Testis (tissue), 3 donors: ENCODE data around the gene MACROD1. TPM values are rescaled to one million over a fixed set of nuclear protein-coding genes. Genes with fewer than 3 reads are reported as not detected.

ENCODE experiments used
- DNase-seq: peaks from one replicate; pipeline ENCODE4 v3.0.0-alpha.2; 2019
- H3K27ac ChIP-seq, 2 donors: fragments of 200-600 bp; sonication (generic); one replicate each; pipeline ENCODE4 v1.5.1; 2019
- H3K27me3 ChIP-seq: fragments of 200-600 bp; sonication (generic); one replicate; pipeline ENCODE4 v1.5.1; 2019
- H3K36me3 ChIP-seq: fragments of 200-600 bp; sonication (generic); one replicate; pipeline ENCODE4 v1.5.1; 2017; ENCODE audit warnings: low read depth; ENCODE audit errors: missing control alignments
- H3K4me1 ChIP-seq: fragments of 200-600 bp; sonication (generic); one replicate; pipeline ENCODE4 v1.5.1; 2019
- H3K4me3 ChIP-seq, 2 donors: fragments of 200-600 bp; sonication (generic); one replicate each; pipeline ENCODE4 v1.5.1; 2017 to 2019
- H3K9me3 ChIP-seq: fragments of 200-600 bp; sonication (generic); one replicate; pipeline ENCODE4 v1.5.1; 2017
- CTCF ChIP-seq, 3 experiments: fragments of 450-650 bp in 2 of 3; fragments of 200-600 bp in 1 of 3; sonication (generic) in 1 of 3; IDR thresholded peaks; one replicate each; pipeline ENCODE4 v1.5.1; 2016 to 2019; ENCODE audit warnings: antibody characterized with exemption in 3 of 3, mild to moderate bottlenecking in 2 of 3, moderate library complexity in 1 of 3
- POLR2A ChIP-seq: fragments of 450-650 bp; IDR thresholded peaks from one replicate; pipeline ENCODE4 v1.6.1; 2017; ENCODE audit warnings: antibody characterized with exemption, mild to moderate bottlenecking, moderate library complexity
- WGBS, 2 donors: methylation state at CpG; one replicate each; pipeline ENCODE4 v1.1.5; 2018; 5-methylcytosine and 5-hydroxymethylcytosine counted together
- intact Hi-C: fragments of 100-400 bp; cut with DNase I; formaldehyde crosslinking; loops from one replicate; pipeline ENCODE4 v1.15.1; 2023; ENCODE audit warnings: low total_unique reads
- polyA plus RNA-seq: library from polyadenylated mRNA; stranded (reverse); fragments of 350-450 nt; fragmentation: Illumina TruSeq; extraction: RNeasy Lipid Tissue Mini Kit (QIAGEN cat#74804); gene quantifications from one replicate; pipeline ENCODE4 v1.2.3, GENCODE V29; 2014; ENCODE audit warnings: low read depth, low replicate concordance; ENCODE audit not compliant: insufficient read depth
- total RNA-seq, 2 donors: library from RNA; depleted of rRNA; stranded (reverse); fragments of >200 nt; gene quantifications; one replicate each; pipeline ENCODE4 v1.2.3, GENCODE V29; 2016

MACROD1 gene
- total and polyA plus RNA-seq, 3 donors from 2014 or later: 13.3 to 15.3 (median 14.1) TPM

GRCh38 chr11:64201543-64201942 lies 35.6 kb upstream of the MACROD1 start:
- Histone ChIP-seq H3K36me3 (no peaks in the 10 kb centered on the region), H3K4me3 (no peak overlapping the region), H3K27ac (no peak overlapping the region), H3K9me3 (no peaks in the 10 kb centered on the region), H3K27me3 (no peaks in the 10 kb centered on the region), H3K4me1 (peaks cover 4% of the 10 kb centered on the region)
- intact Hi-C loops: loop anchor here (10.0 kb wide), 1 partner anchor 93 kb away; the partner anchor contains the start of gene KCNK4
- WGBS, 2 donors: 84 to 89% methylated on average over 3 of the region's 3 CpGs
- DNase-seq: no peak
- no peak for TF ChIP-seq POLR2A
- TF ChIP-seq CTCF (IDR thresholded peaks at IDR 0.05): no peak

- Histone ChIP-seq H3K4me3 (no peak overlapping the region), H3K36me3 (no peaks in the 10 kb centered on the region), H3K9me3 (no peaks in the 10 kb centered on the region), H3K27ac (no peak overlapping the region), H3K4me1 (no peaks in the 10 kb centered on the region), H3K27me3 (no peaks in the 10 kb centered on the region)
- WGBS, 2 donors: 100% methylated on average over 2 of the region's 2 CpGs
- TF ChIP-seq CTCF (IDR thresholded peaks at IDR 0.05): no peak
- intact Hi-C loops: no loop called here
- DNase-seq: no peak
These were observed 32.6 kb upstream of the MACROD1 start for GRCh38 chr11:64198511-64198910.

- 76 to 89% methylated on average over 9 of the region's 9 CpGs for WGBS, 2 donors
- Histone ChIP-seq H3K27me3 (no peaks in the 10 kb centered on the region), H3K27ac (no peak overlapping the region), H3K4me1 (no peaks in the 10 kb centered on the region), H3K4me3 (no peak overlapping the region), H3K36me3 (no peaks in the 10 kb centered on the region), H3K9me3 (no peaks in the 10 kb centered on the region)
- no peak for DNase-seq
- TF ChIP-seq CTCF (IDR thresholded peaks at IDR 0.05) (no peak), POLR2A (no peak)
- intact Hi-C loops: no loop called here
These were observed 30.7 kb upstream of the MACROD1 start for GRCh38 chr11:64196626-64197025.

- 93 to 98% methylated on average over 5 of the region's 5 CpGs for WGBS, 2 donors
- H3K4me3 ChIP-seq: no peak overlapping the region
- H3K36me3 ChIP-seq: no peaks in the 10 kb centered on the region
- H3K9me3 ChIP-seq: no peaks in the 10 kb centered on the region
- no peaks in the 10 kb centered on the region for H3K4me1 ChIP-seq
- intact Hi-C loops: no loop called here
- TF ChIP-seq CTCF (IDR thresholded peaks at IDR 0.05) (no peak), POLR2A (no peak)
- H3K27me3 ChIP-seq: no peaks in the 10 kb centered on the region
- H3K27ac ChIP-seq: no peak overlapping the region
- no peak for DNase-seq
These were observed 26.5 kb upstream of the MACROD1 start for GRCh38 chr11:64192434-64192833.

GRCh38 chr11:64186492-64187165 lies 20.7 kb upstream of the MACROD1 start:
- Histone ChIP-seq H3K36me3 (no peaks in the 10 kb centered on the region), H3K4me1 (peaks cover 25% of the 10 kb centered on the region), H3K9me3 (no peaks in the 10 kb centered on the region), H3K27me3 (no peaks in the 10 kb centered on the region), H3K4me3 (no peak overlapping the region), H3K27ac (peak overlapping the region in 1 of 2 donors; percentile 95)
- intact Hi-C loops: no loop called here
- peak; percentile 58 for DNase-seq
- WGBS, 2 donors: 0 to 2% methylated on average over 21 to 24 of the region's 48 CpGs
- TF ChIP-seq CTCF (IDR thresholded peaks at IDR 0.05) (no peak), POLR2A (no peak)
